Vagina (tissue), 2 donors: ENCODE results near the gene CCDC17. TPM values are rescaled to one million over a fixed set of nuclear protein-coding genes. Genes with fewer than 3 reads are reported as not detected.

Experiments
- DNase-seq, 2 donors: peaks; one replicate each; pipeline ENCODE4 v3.0.0-alpha.2; 2017; ENCODE audit errors: extremely low spot score in 2 of 2
- H3K27ac ChIP-seq: fragments of 200-600 bp; sonication (generic); one replicate; pipeline ENCODE4 v1.5.1; 2019
- H3K27me3 ChIP-seq: fragments of 200-600 bp; sonication (generic); one replicate; pipeline ENCODE4 v1.5.1; 2019
- H3K36me3 ChIP-seq, 2 donors: fragments of 200-600 bp; sonication (generic); one replicate each; pipeline ENCODE4 v1.5.1; 2017 to 2019
- H3K4me1 ChIP-seq: fragments of 200-600 bp; sonication (generic); one replicate; pipeline ENCODE4 v1.5.1; 2019
- H3K4me3 ChIP-seq, 2 donors: fragments of 200-600 bp; sonication (generic); 1 replicate in 1 of 2; 2 replicates in 1 of 2; pipeline ENCODE4 v1.5.1; 2016 to 2019
- H3K9me3 ChIP-seq: fragments of 200-600 bp; sonication (generic); one replicate; pipeline ENCODE4 v1.5.1; 2019
- CTCF ChIP-seq, 3 experiments: fragments of 450-650 bp in 2 of 3; fragments of 200-600 bp in 1 of 3; sonication (generic) in 1 of 3; IDR thresholded peaks; one replicate each; pipeline ENCODE4 v1.5.1; 2017 to 2019; ENCODE audit warnings: antibody characterized with exemption in 3 of 3, mild to moderate bottlenecking in 2 of 3, moderate library complexity in 2 of 3
- POLR2A ChIP-seq, 2 donors: fragments of 450-650 bp; IDR thresholded peaks; one replicate each; pipeline ENCODE4 v1.6.1; 2017; ENCODE audit warnings: antibody characterized with exemption in 2 of 2, mild to moderate bottlenecking in 2 of 2, moderate library complexity in 2 of 2
- POLR2AphosphoS5 ChIP-seq, 2 donors: sonication (generic); formaldehyde crosslinking; IDR thresholded peaks; one replicate each; pipeline ENCODE4 v1.9.0; 2017; ENCODE audit warnings: antibody characterized with exemption in 2 of 2, mild to moderate bottlenecking in 2 of 2, low read depth in 1 of 2; ENCODE audit not compliant: insufficient read depth in 1 of 2
- intact Hi-C: fragments of 100-400 bp; cut with DNase I; formaldehyde crosslinking; loops from one replicate; pipeline ENCODE4 v1.15.1; 2023
- total RNA-seq: library from RNA; depleted of rRNA; stranded (reverse); fragments of >200 nt; gene quantifications from one replicate; pipeline ENCODE4 v1.2.3, GENCODE V29; 2016

CCDC17 gene
- total RNA-seq, 1 donor from 2014 or later, result 1.5 TPM

- DNase-seq, result no peak
- no peaks in the 10 kb centered on the region for H3K9me3 ChIP-seq
- H3K27ac ChIP-seq, result no peak overlapping the region
- TF ChIP-seq CTCF (IDR thresholded peaks at IDR 0.05) (no peak), POLR2A (IDR thresholded peaks at IDR 0.05) (no peak), POLR2AphosphoS5 (IDR thresholded peaks at IDR 0.05; ENCODE audit: insufficient read depth in 1 of 2, low read depth in 1 of 2) (no peak)
- intact Hi-C loops, result no loop called here
- H3K4me3 ChIP-seq, result no peak overlapping the region
- peaks cover 0 to 43% of the 10 kb centered on the region in 2 donors for H3K36me3 ChIP-seq
- H3K4me1 ChIP-seq, result peaks cover 7% of the 10 kb centered on the region
- no peaks in the 10 kb centered on the region for H3K27me3 ChIP-seq
Measured at GRCh38 chr1:45615885-45616284, 8.0 kb downstream of the CCDC17 start.

GRCh38 chr1:45612941-45613579, 10.8 kb downstream of the CCDC17 start:
- no peaks in the 10 kb centered on the region for H3K9me3 ChIP-seq
- H3K4me1 ChIP-seq, result peaks cover 14% of the 10 kb centered on the region
- no peaks in the 10 kb centered on the region for H3K27me3 ChIP-seq
- no peak overlapping the region for H3K4me3 ChIP-seq
- DNase-seq, result no peak
- TF ChIP-seq POLR2AphosphoS5 (IDR thresholded peaks at IDR 0.05; ENCODE audit: insufficient read depth in 1 of 2, low read depth in 1 of 2) (no peak), POLR2A (IDR thresholded peaks at IDR 0.05) (no peak), CTCF (IDR thresholded peaks at IDR 0.05) (no peak)
- intact Hi-C loops, result no loop called here
- no peak overlapping the region for H3K27ac ChIP-seq
- peaks cover 0 to 57% of the 10 kb centered on the region in 2 donors for H3K36me3 ChIP-seq

- Histone ChIP-seq H3K4me1 (peaks cover 14% of the 10 kb centered on the region), H3K36me3 (peaks cover 0 to 46% of the 10 kb centered on the region in 2 donors), H3K9me3 (no peaks in the 10 kb centered on the region), H3K27me3 (no peaks in the 10 kb centered on the region), H3K27ac (no peak overlapping the region), H3K4me3 (no peak overlapping the region)
- TF ChIP-seq CTCF (IDR thresholded peaks at IDR 0.05), result no peak
- TF ChIP-seq POLR2AphosphoS5 (IDR thresholded peaks at IDR 0.05; ENCODE audit: insufficient read depth in 1 of 2, low read depth in 1 of 2), result no peak
- no peak for TF ChIP-seq POLR2A (IDR thresholded peaks at IDR 0.05)
- intact Hi-C loops, result no loop called here
- DNase-seq, result no peak
Measured at GRCh38 chr1:45610589-45611226, 13.1 kb downstream of the CCDC17 start.

GRCh38 chr1:45608175-45609156, 15.4 kb downstream of the CCDC17 start:
- no peak for TF ChIP-seq CTCF (IDR thresholded peaks at IDR 0.05)
- no peak for TF ChIP-seq POLR2A (IDR thresholded peaks at IDR 0.05)
- no peak for TF ChIP-seq POLR2AphosphoS5 (IDR thresholded peaks at IDR 0.05; ENCODE audit: insufficient read depth in 1 of 2, low read depth in 1 of 2)
- Histone ChIP-seq H3K4me1 (peaks cover 12% of the 10 kb centered on the region), H3K27me3 (no peaks in the 10 kb centered on the region), H3K9me3 (no peaks in the 10 kb centered on the region), H3K4me3 (no peak overlapping the region), H3K36me3 (peaks cover 0 to 35% of the 10 kb centered on the region in 2 donors), H3K27ac (no peak overlapping the region)
- DNase-seq, result no peak
- intact Hi-C loops, result no loop called here
